IPS-15b (cell line): ENCODE measurements around the gene ULK4.
"Not testable (repeated sequence)": the region's sequence is repeated elsewhere in the genome, so short reads cannot be mapped to it uniquely, and the experiment has no call there.

Experiments used
- H3K27me3 ChIP-seq: one replicate; pipeline ENCODE4 v1.6.1; 2013; ENCODE audit warnings: low read length; ENCODE audit not compliant: control insufficient read depth, insufficient read depth
- H3K36me3 ChIP-seq: one replicate; pipeline ENCODE4 v1.6.1; 2013; ENCODE audit warnings: low read length; ENCODE audit not compliant: control insufficient read depth, insufficient read depth
- H3K4me1 ChIP-seq: one replicate; pipeline ENCODE4 v1.6.1; 2013; ENCODE audit warnings: mild to moderate bottlenecking, low read length; ENCODE audit not compliant: control insufficient read depth, insufficient read depth
- H3K4me3 ChIP-seq: one replicate; pipeline ENCODE4 v1.5.1; 2013; ENCODE audit warnings: low read depth, low read length
- H3K9ac ChIP-seq: one replicate; pipeline ENCODE4 v1.6.1; 2013; ENCODE audit warnings: low read depth, mild to moderate bottlenecking, low read length
- H3K9me3 ChIP-seq: one replicate; pipeline ENCODE4 v1.6.1; 2013; ENCODE audit warnings: mild to moderate bottlenecking, low read length; ENCODE audit not compliant: control insufficient read depth, insufficient read depth

Gene ULK4

DNA sequence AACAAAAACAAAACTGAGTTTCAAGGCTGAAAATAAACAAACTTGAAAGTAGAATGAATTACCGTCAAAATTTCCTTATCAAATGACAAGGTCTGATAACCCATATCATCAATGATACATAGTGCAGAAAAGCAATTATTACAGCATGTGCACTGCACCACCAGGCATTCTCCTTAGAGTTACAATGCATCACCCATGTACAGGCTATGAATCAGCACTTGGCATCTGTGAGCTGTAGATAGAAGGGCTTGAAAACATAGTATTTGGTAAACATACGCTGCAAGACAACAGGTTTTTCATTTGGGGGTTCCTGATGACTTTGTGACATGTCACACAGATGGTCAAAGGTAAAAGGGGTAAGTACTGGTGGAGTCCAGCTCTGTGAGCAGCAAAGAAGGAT is 497.5 kb downstream of the ULK4 start:
- no peak overlapping the region for H3K9ac ChIP-seq
- peaks cover 3% of the 10 kb centered on the region for H3K4me1 ChIP-seq
- H3K36me3 ChIP-seq, result peaks cover 2% of the 10 kb centered on the region

DNA sequence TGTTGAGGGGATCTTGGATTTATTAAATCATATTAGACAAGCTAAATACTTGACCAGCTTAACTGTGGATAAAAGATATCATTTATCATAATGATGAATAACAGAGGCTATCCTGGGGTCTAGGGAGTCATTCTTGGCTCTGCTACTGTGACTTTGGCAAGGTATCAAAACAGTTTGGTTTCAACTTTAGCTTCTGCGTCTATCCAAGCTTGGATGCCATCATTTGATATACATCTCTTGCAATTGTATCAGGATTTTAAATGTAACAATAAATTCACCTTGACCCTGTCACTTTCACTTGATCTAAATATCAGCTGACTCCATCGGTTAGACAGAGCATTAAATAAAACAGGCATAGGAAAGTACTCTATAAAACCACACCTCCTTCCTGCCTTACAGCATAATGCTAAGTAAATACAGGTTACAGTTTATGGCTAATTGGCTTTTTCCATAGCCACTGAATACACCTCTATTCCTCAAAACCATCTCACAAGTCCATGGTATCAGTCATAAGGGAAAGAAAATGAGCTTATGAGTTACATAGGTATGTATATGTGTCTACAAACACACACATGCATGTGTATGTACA is 499.7 kb downstream of the ULK4 start:
- H3K4me3 ChIP-seq, result no peak overlapping the region

More for the DNA sequence above, 497.5 kb downstream of the ULK4 start:
- Histone ChIP-seq H3K9me3 (no peaks in the 10 kb centered on the region), H3K4me3 (no peak overlapping the region), H3K27me3 (no peaks in the 10 kb centered on the region)

GRCh38 chr3:41460736-41461135 is 501.2 kb downstream of the ULK4 start:
- H3K4me1 ChIP-seq, result peaks cover 3% of the 10 kb centered on the region

More for the DNA sequence above, 499.7 kb downstream of the ULK4 start:
- Histone ChIP-seq H3K9me3 (no peaks in the 10 kb centered on the region), H3K27me3 (no peaks in the 10 kb centered on the region), H3K9ac (no peak overlapping the region), H3K36me3 (no peaks in the 10 kb centered on the region), H3K4me1 (peaks cover 3% of the 10 kb centered on the region)

GRCh38 chr3:41457176-41457575 is 504.7 kb downstream of the ULK4 start:
- H3K36me3 ChIP-seq, result no peaks in the 10 kb centered on the region
- H3K4me1 ChIP-seq, result peaks cover 3% of the 10 kb centered on the region
- H3K4me3 ChIP-seq, result no peak overlapping the region
- H3K27me3 ChIP-seq, result no peaks in the 10 kb centered on the region
- H3K9ac ChIP-seq, result no peak overlapping the region
- no peaks in the 10 kb centered on the region for H3K9me3 ChIP-seq

More at GRCh38 chr3:41460736-41461135, 501.2 kb downstream of the ULK4 start:
- H3K9me3 ChIP-seq, result no peaks in the 10 kb centered on the region
- no peaks in the 10 kb centered on the region for H3K27me3 ChIP-seq
- H3K36me3 ChIP-seq, result no peaks in the 10 kb centered on the region
- no peak overlapping the region for H3K4me3 ChIP-seq
- no peak overlapping the region for H3K9ac ChIP-seq

GRCh38 chr3:41456162-41456561 is 505.7 kb downstream of the ULK4 start:
- Histone ChIP-seq H3K4me1 (peaks cover 3% of the 10 kb centered on the region), H3K27me3 (no peaks in the 10 kb centered on the region), H3K9ac (no peak overlapping the region), H3K4me3 (no peak overlapping the region), H3K36me3 (no peaks in the 10 kb centered on the region), H3K9me3 (no peaks in the 10 kb centered on the region)

- H3K4me1 ChIP-seq, H3K9me3 ChIP-seq, H3K9ac ChIP-seq, H3K27me3 ChIP-seq, H3K4me3 ChIP-seq, H3K36me3 ChIP-seq: not testable (repeated sequence)
These were observed 508.3 kb downstream of the ULK4 start for GRCh38 chr3:41453618-41454017.

- Histone ChIP-seq H3K9me3 (no peaks in the 10 kb centered on the region), H3K27me3 (no peaks in the 10 kb centered on the region)
These were observed 511.3 kb downstream of the ULK4 start for GRCh38 chr3:41450416-41451231.

GRCh38 chr3:41448396-41448795 is 513.5 kb downstream of the ULK4 start:
- Histone ChIP-seq H3K36me3 (no peaks in the 10 kb centered on the region), H3K4me3 (no peak overlapping the region), H3K27me3 (no peaks in the 10 kb centered on the region), H3K9ac (no peak overlapping the region), H3K9me3 (no peaks in the 10 kb centered on the region), H3K4me1 (no peaks in the 10 kb centered on the region)

More at GRCh38 chr3:41450416-41451231, 511.3 kb downstream of the ULK4 start:
- no peak overlapping the region for H3K9ac ChIP-seq
- no peaks in the 10 kb centered on the region for H3K36me3 ChIP-seq
- no peaks in the 10 kb centered on the region for H3K4me1 ChIP-seq
- no peak overlapping the region for H3K4me3 ChIP-seq

GRCh38 chr3:41447701-41448100 is 514.2 kb downstream of the ULK4 start:
- Histone ChIP-seq H3K4me3 (no peak overlapping the region), H3K36me3 (no peaks in the 10 kb centered on the region), H3K27me3 (no peaks in the 10 kb centered on the region), H3K9me3 (no peaks in the 10 kb centered on the region), H3K4me1 (no peaks in the 10 kb centered on the region), H3K9ac (no peak overlapping the region)

- H3K9ac ChIP-seq, H3K36me3 ChIP-seq, H3K9me3 ChIP-seq, H3K27me3 ChIP-seq, H3K4me1 ChIP-seq, H3K4me3 ChIP-seq: not testable (repeated sequence)
These were observed 515.6 kb downstream of the ULK4 start for GRCh38 chr3:41446316-41446715.

- Histone ChIP-seq H3K27me3 (no peaks in the 10 kb centered on the region), H3K9ac (no peak overlapping the region), H3K36me3 (no peaks in the 10 kb centered on the region), H3K4me3 (no peak overlapping the region), H3K9me3 (no peaks in the 10 kb centered on the region), H3K4me1 (peaks cover 10% of the 10 kb centered on the region)
These were observed 520.3 kb downstream of the ULK4 start for GRCh38 chr3:41441568-41441967.

DNA sequence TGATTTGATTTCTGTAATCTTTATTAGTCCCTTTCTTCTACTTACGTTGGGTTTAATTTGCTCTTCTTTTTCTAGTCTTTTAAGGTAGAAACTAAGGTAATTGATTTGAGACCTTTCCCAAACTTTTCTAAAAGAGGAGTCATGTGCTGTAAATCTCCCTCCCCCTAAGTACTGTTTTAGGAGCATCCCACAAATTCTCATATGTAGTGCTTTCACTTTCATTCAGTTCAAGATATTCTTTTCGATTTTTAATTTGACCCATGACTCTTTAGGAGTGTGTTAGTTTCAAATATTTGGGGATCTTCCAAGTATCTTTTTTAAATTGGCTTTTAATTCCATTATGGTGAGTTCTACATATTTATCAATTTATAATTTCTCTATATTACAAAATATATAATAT is 520.8 kb downstream of the ULK4 start:
- Histone ChIP-seq H3K9me3 (no peaks in the 10 kb centered on the region), H3K36me3 (no peaks in the 10 kb centered on the region), H3K4me1 (peaks cover 10% of the 10 kb centered on the region), H3K27me3 (no peaks in the 10 kb centered on the region), H3K9ac (no peak overlapping the region), H3K4me3 (no peak overlapping the region)
